Measurements from ENCODE around the gene ADAM17. TPM values are rescaled to one million over a fixed set of nuclear protein-coding genes. Genes with fewer than 3 reads are reported as not detected.
A peak's percentile ranks its signal among the peaks of the same experiment; 100 is the strongest.

Gene ADAM17
- total RNA-seq, 4 donors from 2014 or later = 30.4 to 47.9 (median 36.1) TPM

GRCh38 chr2:9480157-9480556 lies 75.5 kb downstream of the ADAM17 start:
- H3K27me3 ChIP-seq = no peaks in the 10 kb centered on the region
- no peak overlapping the region for H3K27ac ChIP-seq
- no peak for DNase-seq (ENCODE audit: low spot score in 2 of 2)
- H3K36me3 ChIP-seq = peaks cover 64% of the 10 kb centered on the region
- 94% methylated on average over 4 of the region's 4 CpGs for whole genome bisulfite sequencing
- H3K4me1 ChIP-seq = peaks cover 19% of the 10 kb centered on the region
- TF ChIP-seq EP300 (IDR thresholded peaks at IDR 0.05) (no peak), POLR2AphosphoS5 (IDR thresholded peaks at IDR 0.05) (no peak), POLR2A (IDR thresholded peaks at IDR 0.05) (no peak), CTCF (IDR thresholded peaks at IDR 0.05) (no peak)
- no peaks in the 10 kb centered on the region for H3K9me3 ChIP-seq
- no peak overlapping the region for H3K4me3 ChIP-seq

- WGBS = 91% methylated on average over 3 of the region's 3 CpGs
- Histone ChIP-seq H3K9me3 (no peaks in the 10 kb centered on the region), H3K36me3 (peaks cover 47% of the 10 kb centered on the region), H3K4me1 (peaks cover 28% of the 10 kb centered on the region), H3K4me3 (no peak overlapping the region), H3K27ac (no peak overlapping the region), H3K27me3 (no peaks in the 10 kb centered on the region)
- TF ChIP-seq POLR2A (IDR thresholded peaks at IDR 0.05) = no peak
- no peak for TF ChIP-seq CTCF (IDR thresholded peaks at IDR 0.05)
- DNase-seq (ENCODE audit: low spot score in 2 of 2) = no peak
Measured at GRCh38 chr2:9478526-9478925, 77.1 kb downstream of the ADAM17 start.

GRCh38 chr2:9477914-9478313 lies 77.7 kb downstream of the ADAM17 start:
- TF ChIP-seq POLR2AphosphoS5 (IDR thresholded peaks at IDR 0.05) (no peak), EP300 (IDR thresholded peaks at IDR 0.05) (no peak), POLR2A (IDR thresholded peaks at IDR 0.05) (no peak), CTCF (IDR thresholded peaks at IDR 0.05) (no peak)
- Histone ChIP-seq H3K27me3 (no peaks in the 10 kb centered on the region), H3K36me3 (peaks cover 41% of the 10 kb centered on the region), H3K9me3 (no peaks in the 10 kb centered on the region), H3K4me1 (peaks cover 31% of the 10 kb centered on the region), H3K27ac (no peak overlapping the region), H3K4me3 (no peak overlapping the region)
- no peak for DNase-seq (ENCODE audit: low spot score in 2 of 2)
- 88% methylated on average over 7 of the region's 7 CpGs for WGBS

GRCh38 chr2:9474361-9475057 lies 81.1 kb downstream of the ADAM17 start, which contains the start of gene IAH1:
Gene IAH1 (plus strand): TSS chr2:9474551. CDS start chr2:9474567, 16 bp downstream.
- peak in 1 of 2 donors; percentile 74 for DNase-seq (ENCODE audit: low spot score in 2 of 2)
- peak in 1 of 2 donors; percentile 27 for TF ChIP-seq POLR2A (IDR thresholded peaks at IDR 0.05)
- no peak for TF ChIP-seq CTCF (IDR thresholded peaks at IDR 0.05)
- Histone ChIP-seq H3K36me3 (peaks cover 19% of the 10 kb centered on the region), H3K4me3 (peak within 1 kb of the TSS; percentile 93), H3K9me3 (no peaks in the 10 kb centered on the region), H3K27me3 (no peaks in the 10 kb centered on the region), H3K27ac (peak within 1 kb of the TSS; percentile 88), H3K4me1 (peaks cover 31% of the 10 kb centered on the region)
- under 1% methylated on average over 64 of the region's 91 CpGs for WGBS

GRCh38 chr2:9473985-9474360 lies 81.7 kb downstream of the ADAM17 start:
- under 1% methylated on average over 18 of the region's 39 CpGs for WGBS

More at GRCh38 chr2:9473985-9474360, 81.7 kb downstream of the ADAM17 start:
- Histone ChIP-seq H3K27ac (peak overlapping the region; percentile 88), H3K9me3 (no peaks in the 10 kb centered on the region), H3K4me3 (peak overlapping the region; percentile 93), H3K4me1 (peaks cover 31% of the 10 kb centered on the region), H3K36me3 (peaks cover 21% of the 10 kb centered on the region), H3K27me3 (no peaks in the 10 kb centered on the region)
- peak; percentile 80 to 82 for DNase-seq (ENCODE audit: low spot score in 2 of 2)
- no peak for TF ChIP-seq POLR2AphosphoS5 (IDR thresholded peaks at IDR 0.05)
- TF ChIP-seq CTCF (IDR thresholded peaks at IDR 0.05) = no peak
- TF ChIP-seq EP300 (IDR thresholded peaks at IDR 0.05) = no peak
- no peak for TF ChIP-seq POLR2A (IDR thresholded peaks at IDR 0.05)
